Nephron progenitor cell (in vitro differentiated cells): ENCODE data around the gene TIMM22.

ENCODE experiments used
- DNase-seq: peaks from one replicate; pipeline ENCODE4 v3.0.0; 2021
- H3K27ac Mint-ChIP-seq: 2 replicates; pipeline ENCODE4 v1.8.0; 2021; ENCODE audit warnings: mild to moderate bottlenecking, moderate library complexity, mixed read lengths
- H3K27me3 Mint-ChIP-seq: 2 replicates; pipeline ENCODE4 v1.8.0; 2021; ENCODE audit warnings: mild to moderate bottlenecking, low read depth, mixed read lengths; ENCODE audit not compliant: poor library complexity
- H3K36me3 Mint-ChIP-seq: 2 replicates; pipeline ENCODE4 v1.8.0; 2021; ENCODE audit warnings: low read depth, mixed read lengths
- H3K4me1 Mint-ChIP-seq: 2 replicates; pipeline ENCODE4 v1.8.0; 2021; ENCODE audit warnings: mixed read lengths
- H3K4me3 Mint-ChIP-seq: 2 replicates; pipeline ENCODE4 v1.8.0; 2021; ENCODE audit warnings: mild to moderate bottlenecking, moderate library complexity, mixed read lengths
- H3K9me3 Mint-ChIP-seq: 2 replicates; pipeline ENCODE4 v1.8.0; 2021; ENCODE audit warnings: mild to moderate bottlenecking, moderate library complexity, mixed read lengths
- TF ChIP-seq, protein P1 (sequence below): fragments of 200-600 bp; sonication (generic); IDR thresholded peaks from 2 replicates; pipeline ENCODE4 v1.5.0; 2021; ENCODE audit warnings: antibody characterized with exemption

The TIMM22 gene

DNA sequence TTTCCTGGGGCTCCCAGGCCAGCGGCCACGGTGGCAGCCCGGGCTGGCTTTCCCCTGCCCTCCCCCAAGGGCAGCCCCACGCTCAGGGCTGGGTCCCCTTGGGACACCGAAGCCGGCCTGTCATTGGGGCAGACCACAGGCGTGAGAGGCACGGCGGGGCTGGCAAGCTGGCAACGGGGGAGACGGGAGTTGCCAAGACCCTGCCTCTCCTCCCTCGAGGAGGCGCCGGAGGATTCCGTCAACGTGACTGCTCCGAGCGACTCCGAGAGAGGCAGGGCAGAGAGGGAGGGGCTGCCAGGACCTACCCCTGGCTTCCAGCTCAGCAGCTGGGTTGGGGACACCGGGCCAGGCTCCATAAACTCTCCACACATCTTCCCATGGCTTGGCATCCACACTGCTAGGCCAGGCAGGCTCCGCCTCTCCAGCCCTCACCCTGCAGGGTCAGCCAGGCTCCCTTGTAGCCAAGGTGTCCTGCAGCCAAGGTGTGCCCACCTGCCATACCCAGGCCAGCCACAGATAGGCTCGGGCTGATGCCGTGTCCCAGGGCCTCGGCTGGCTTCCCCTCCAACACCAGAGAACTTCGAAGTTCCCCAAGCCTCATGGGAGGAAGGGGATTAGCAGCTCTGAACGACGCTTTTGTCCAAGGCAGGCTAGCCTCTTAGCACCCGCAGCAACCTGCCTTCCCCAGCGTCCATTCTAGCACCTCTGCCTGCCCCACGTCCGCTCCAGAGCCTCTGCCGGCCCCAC lies 25.5 kb downstream of the TIMM22 start:
- H3K4me3 Mint-ChIP-seq, result no peak overlapping the region
- peaks cover 15% of the 10 kb centered on the region for H3K4me1 Mint-ChIP-seq
- TF ChIP-seq, protein P1, sequence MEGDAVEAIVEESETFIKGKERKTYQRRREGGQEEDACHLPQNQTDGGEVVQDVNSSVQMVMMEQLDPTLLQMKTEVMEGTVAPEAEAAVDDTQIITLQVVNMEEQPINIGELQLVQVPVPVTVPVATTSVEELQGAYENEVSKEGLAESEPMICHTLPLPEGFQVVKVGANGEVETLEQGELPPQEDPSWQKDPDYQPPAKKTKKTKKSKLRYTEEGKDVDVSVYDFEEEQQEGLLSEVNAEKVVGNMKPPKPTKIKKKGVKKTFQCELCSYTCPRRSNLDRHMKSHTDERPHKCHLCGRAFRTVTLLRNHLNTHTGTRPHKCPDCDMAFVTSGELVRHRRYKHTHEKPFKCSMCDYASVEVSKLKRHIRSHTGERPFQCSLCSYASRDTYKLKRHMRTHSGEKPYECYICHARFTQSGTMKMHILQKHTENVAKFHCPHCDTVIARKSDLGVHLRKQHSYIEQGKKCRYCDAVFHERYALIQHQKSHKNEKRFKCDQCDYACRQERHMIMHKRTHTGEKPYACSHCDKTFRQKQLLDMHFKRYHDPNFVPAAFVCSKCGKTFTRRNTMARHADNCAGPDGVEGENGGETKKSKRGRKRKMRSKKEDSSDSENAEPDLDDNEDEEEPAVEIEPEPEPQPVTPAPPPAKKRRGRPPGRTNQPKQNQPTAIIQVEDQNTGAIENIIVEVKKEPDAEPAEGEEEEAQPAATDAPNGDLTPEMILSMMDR, result no peak
- H3K27ac Mint-ChIP-seq, result no peak overlapping the region
- H3K9me3 Mint-ChIP-seq, result no peaks in the 10 kb centered on the region
- H3K27me3 Mint-ChIP-seq, result peaks cover 7% of the 10 kb centered on the region
- peaks cover 19% of the 10 kb centered on the region for H3K36me3 Mint-ChIP-seq
- no peak for DNase-seq

DNA sequence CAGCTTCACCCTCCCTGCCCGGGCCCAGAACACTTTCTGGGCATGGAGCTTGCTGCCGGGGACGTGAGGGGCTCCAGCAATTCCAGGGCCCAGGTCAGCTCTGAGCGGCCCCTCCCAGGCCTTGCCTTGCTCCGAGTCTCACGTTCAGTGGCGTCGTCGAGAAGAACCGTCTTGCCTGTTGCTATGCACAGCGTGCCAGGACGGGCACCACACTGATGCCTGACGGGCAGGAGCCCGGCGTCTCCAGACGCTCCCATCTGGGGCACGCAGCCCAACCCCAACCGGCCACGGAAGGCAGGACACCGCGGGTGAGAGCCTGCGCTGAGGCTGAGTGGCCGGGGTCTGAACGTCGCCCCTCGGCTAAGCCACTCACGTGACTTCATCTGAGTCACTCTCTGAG lies 27.1 kb downstream of the TIMM22 start:
- Mint-ChIP-seq H3K27me3 (peaks cover 6% of the 10 kb centered on the region), H3K36me3 (peaks cover 17% of the 10 kb centered on the region), H3K9me3 (no peaks in the 10 kb centered on the region), H3K4me3 (no peak overlapping the region), H3K27ac (no peak overlapping the region), H3K4me1 (peaks cover 18% of the 10 kb centered on the region)
- no peak for DNase-seq
- TF ChIP-seq, protein P1, result no peak

DNA sequence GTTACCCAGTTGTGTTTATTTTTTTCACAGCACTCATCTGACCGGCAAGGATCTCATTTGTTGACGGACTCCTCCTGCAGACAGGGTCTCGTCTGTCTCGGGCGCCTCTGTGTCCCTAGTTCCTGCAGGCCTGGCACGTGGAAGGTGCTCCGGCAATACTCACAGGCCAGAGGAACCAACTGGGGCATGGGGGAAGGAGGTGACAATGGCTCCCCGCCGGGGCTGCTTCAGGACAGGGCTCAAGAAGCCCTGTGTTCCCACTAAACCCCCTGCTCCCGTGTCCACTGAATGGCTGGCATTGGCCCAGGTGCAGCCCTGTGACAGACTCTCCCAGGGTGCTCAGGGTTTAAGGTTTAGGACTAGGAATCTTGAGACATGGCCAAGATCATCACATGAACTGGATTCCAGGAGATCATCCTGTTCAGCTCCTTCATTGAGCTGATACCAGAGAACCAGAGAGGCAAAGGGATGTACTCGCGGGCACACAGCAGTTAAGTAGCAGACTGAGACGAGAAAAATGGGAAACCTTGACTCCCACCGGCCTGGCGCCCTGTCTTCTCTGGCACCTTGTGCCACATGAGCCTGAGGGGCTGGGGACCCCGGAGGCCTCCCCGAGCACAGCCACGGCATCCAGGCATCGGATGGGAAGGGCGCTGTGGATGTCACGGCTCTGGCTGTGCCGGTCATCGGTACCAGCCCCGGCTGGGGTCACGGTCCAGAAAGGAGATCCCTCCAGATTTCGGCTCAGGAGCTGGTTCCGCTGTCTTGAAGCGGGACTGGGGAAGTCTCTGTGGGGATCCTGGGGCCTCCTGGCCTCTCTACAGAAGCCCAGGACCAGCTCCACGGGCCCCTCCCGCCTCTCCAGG lies 29.0 kb downstream of the TIMM22 start:
- Mint-ChIP-seq H3K9me3 (no peaks in the 10 kb centered on the region), H3K36me3 (peaks cover 10% of the 10 kb centered on the region), H3K4me1 (peaks cover 29% of the 10 kb centered on the region), H3K27ac (peak overlapping the region; percentile 91), H3K27me3 (peaks cover 5% of the 10 kb centered on the region), H3K4me3 (no peak overlapping the region)
- no peak for DNase-seq
- TF ChIP-seq, protein P1, result no peak

DNA sequence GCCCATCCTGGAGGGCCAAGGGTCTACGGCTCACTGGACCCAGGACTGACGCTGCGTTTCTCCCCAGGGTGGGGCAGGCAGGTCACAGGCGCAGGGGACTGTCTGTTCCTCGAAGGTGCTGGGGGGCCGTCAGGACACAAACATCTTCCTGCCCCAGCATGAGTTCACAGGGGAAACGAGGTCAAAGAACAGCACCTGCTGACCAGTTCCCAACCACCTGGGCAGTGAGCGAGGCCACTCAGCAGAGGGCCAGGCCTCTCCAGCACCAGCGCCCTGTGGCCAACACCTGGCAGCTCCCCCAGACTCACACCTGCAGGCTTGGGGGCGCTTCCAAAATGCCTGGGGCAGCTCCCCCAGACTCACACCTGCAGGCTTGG lies 29.7 kb downstream of the TIMM22 start:
- peaks cover 5% of the 10 kb centered on the region for H3K27me3 Mint-ChIP-seq
- TF ChIP-seq, protein P1, result no peak
- H3K4me1 Mint-ChIP-seq, result peaks cover 32% of the 10 kb centered on the region
- no peaks in the 10 kb centered on the region for H3K9me3 Mint-ChIP-seq
- no peak overlapping the region for H3K27ac Mint-ChIP-seq
- DNase-seq, result no peak
- H3K4me3 Mint-ChIP-seq, result no peak overlapping the region
- peaks cover 10% of the 10 kb centered on the region for H3K36me3 Mint-ChIP-seq

DNA sequence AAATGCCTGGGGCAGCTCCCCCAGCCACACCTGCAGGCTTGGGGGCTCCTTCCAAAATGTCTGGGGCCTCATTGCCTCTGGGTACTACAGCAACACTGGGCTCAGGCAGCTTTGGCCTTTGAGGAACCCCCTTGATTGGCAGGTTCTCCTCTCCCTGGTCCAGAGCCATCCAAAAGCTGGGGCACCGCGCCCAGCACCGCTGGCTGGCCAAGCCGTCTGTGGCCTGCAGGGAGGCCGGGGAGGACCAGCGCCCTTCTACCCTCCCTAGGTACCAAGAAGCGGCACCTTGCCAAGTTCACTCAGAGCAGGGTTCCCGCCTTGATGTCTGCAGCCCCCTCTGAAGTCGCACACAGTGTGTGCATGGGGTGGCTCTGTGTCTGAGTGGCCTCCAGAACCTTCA lies 30.1 kb downstream of the TIMM22 start:
- Mint-ChIP-seq H3K27me3 (peaks cover 5% of the 10 kb centered on the region), H3K27ac (no peak overlapping the region), H3K36me3 (peaks cover 10% of the 10 kb centered on the region), H3K4me1 (peaks cover 33% of the 10 kb centered on the region), H3K9me3 (no peaks in the 10 kb centered on the region), H3K4me3 (no peak overlapping the region)
- TF ChIP-seq, protein P1, result no peak
- no peak for DNase-seq
